Stimulated activated CD8-positive, alpha-beta memory T cell treated with anti-CD3 and anti-CD28 coated beads, Interleukin-15, amount 100 ng/mL, for 4 hours (primary cell): ENCODE measurements around the gene EGF.
"Not testable (repeated sequence)": the region's sequence is repeated elsewhere in the genome, so short reads cannot be mapped to it uniquely, and the experiment has no call there.

Experiments used
- DNase-seq, 2 donors: peaks; one replicate each; pipeline ENCODE4 v3.0.0-alpha.2; 2020; ENCODE audit warnings: low read depth in 2 of 2

The EGF gene

GRCh38 chr4:110034026-110034393 lies 121.3 kb downstream of the EGF start:
- no peak for DNase-seq

DNA sequence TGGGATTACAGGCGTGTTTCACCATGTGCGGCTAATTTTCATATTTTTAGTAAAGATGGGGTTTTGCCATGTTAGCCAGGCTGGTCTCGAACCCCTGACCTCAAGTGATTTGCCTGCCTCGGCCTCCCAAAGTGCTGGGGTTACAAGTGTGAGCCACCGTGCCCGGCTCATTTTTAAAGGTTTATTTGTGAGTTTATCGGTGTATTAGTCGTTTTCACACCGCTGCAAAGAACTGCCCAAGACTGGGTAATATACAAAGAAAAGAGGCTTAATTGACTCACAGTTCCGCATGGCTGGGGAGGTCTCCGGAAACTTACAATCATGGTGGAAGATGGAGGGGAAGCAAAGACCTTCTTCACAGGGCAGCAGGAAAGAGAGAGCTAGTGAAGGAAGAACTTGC lies 126.5 kb downstream of the EGF start:
- not testable (repeated sequence) for DNase-seq

- no peak for DNase-seq
Measured at GRCh38 chr4:110041735-110042134, 129.1 kb downstream of the EGF start.

DNA sequence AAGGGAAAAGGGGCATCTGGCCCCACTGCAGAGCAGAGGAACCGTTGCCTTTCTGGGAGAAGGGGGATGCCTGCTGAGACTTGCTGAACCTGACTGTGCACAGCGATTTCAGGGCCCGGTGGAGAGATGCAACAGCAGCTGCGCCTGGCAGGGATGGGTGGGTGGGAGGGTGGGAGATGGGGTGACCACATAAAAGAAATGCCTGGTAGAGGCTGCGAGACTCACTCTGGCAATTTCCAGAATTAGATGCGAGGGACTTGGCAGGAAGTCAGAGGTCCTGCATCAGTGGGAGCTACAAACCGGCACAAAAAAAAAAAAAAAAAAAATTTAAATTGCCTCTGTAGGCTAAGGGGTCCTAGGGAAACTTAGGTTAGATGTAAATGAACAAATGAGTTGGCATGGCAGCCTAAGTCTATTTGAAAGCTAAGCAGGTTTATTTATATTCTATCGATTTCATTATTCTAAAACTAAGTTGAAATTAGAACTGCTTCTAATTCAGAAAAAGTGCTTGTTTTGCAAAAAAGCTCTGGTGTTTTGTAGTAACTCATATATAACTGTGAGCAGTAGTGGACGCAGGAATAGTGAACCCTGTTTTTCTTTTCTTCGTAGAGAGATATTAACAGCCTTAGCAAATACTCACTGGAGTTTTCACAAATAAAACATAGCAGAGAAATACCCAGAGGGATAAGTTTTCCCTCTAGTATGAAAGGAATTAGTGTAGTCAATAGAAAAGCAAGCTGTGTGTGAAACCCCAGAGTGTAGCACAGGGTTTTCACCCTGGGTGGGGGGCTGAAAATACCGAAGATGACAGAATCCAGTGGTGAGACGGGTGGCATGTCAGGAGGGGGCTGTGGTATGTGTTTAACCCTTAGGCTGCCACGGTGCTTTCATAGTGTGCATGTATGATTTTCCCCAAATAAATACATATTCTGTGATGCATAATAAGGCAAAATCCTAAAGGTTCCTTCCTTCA lies 130.1 kb downstream of the EGF start:
- no peak for DNase-seq

DNA sequence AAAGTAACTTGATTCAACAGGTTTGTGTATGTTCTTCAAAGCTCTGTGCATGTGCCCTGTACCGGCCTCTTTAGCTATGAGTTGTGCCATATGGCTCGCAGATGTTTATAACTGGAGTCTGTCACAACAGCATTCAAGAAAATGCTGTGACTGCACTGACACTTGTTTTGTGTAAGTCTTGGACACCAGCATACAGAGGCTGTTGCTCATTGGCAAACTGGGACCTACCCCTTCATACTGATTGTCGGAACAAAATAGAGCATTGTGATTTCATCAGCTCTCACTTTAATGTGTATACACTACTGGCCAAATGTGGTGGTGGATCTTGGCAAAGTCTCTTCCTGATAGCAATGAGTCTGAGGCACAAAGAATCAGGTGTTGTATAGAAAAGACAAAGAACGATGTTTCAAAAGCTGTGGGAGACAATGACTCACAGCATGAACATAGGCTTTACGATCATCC lies 133.9 kb downstream of the EGF start:
- DNase-seq, result no peak

DNA sequence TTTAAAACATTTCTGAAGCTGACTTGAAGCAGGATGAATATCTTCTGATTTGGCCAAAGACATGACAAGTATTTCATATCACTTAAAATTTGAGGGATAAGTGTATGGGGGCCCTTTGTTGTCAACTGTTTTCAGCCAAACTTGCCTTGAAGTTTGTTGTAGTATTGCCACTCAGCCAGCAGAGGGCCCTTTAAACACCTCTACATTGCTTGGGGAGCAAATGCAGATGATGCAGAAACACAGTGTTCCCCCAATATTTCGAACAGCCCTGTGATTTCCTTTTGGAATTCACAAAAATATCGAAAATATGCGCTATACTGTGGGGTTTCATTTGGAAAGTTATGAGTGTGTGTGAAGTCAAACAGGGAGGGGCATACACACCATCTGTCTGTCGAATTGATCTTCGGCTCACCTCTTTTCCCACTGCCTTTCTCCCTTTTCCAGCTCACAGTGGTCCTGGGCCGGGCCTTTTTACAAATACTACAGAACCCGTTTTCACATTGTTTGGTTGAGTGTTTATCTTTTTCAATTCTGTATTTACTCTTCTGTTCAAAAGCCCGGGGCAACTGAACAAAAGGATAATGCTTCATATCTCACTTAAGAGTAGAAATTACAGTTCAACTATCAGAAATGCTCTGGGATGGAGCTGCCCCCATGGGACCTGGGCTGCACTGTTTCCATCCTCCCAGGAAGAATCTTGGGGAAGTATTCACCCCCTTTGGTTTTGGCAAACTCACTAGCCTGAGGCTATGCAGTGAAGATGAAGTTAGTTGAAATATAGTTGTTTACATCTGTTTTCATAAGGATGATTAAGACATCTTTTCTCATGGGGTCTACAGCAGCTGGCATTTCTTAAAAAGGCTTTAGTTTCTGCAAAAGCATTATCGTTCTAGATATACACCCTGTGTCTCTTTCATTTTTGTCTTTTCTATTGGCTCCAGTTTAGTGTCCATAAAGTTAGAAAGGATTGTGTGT lies 137.6 kb downstream of the EGF start:
- peak in 1 of 2 donors; percentile 23 for DNase-seq

DNA sequence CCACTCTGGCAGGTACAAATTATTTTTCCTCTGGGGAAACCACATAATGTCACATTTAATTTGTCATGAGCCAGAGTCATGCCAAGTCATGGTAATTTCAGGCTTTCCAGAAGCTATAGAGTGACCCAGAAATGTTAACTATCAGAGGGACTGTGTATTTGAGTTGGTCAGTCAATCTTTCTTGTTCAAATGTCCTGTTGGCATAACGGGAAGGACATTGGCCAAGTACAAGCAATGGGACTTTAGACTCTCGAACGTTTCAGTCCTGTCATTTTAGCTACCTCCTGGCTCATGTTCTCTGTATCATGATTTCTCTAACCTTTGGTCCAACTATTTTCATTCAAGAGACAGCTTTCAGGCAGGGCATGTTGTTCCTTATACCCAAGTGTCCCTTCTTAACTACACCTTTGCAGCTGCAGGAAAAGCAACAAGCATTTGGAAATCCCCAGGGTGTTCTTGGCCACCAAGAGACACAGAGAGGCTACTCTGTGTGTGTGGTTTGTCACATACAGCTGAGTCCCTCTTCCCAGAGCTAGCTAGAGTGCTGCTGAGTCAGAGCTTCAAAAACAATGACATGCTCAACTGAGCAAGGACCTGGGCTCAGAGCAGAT lies 142.6 kb downstream of the EGF start:
- no peak for DNase-seq

- DNase-seq, result no peak
Measured at GRCh38 chr4:110058677-110059076, 146.0 kb downstream of the EGF start.

DNA sequence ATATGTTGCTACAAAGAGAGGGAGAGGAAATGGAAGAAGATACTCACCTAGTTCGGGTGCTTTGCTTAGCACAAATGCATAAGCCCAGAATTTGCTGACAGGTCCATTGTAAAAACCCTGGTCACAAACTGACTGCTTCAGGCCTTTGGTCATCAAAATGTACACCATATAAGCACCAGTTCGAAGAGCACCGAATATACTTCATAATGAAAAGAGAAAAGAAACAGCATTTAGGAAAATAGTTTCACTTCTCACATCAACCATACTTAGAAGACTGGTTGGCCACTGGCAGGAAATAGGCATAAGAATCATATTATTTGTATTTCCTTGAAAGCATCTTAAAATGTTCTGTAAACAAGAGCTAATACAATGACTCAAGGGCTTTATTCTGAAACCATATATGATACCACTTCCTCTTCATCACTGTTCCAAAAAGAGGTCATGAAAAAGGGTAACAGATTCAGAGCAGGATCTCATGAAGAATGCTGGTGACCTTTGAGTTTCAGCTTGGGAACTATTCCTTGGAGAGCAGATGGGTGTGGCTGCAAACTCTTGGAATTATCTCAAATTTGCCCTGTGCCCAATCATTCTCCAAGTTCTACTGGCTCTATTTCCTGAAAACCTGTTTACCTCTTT lies 147.0 kb downstream of the EGF start:
- DNase-seq, result no peak

GRCh38 chr4:110061076-110061475 lies 148.4 kb downstream of the EGF start:
- no peak for DNase-seq
